GM12891 (cell line): ENCODE measurements around the gene ZFP36.

Experiments used
- DNase-seq: peaks from one replicate; pipeline ENCODE4 v3.0.0; 2011; ENCODE audit warnings: low spot score; ENCODE audit not compliant: insufficient read length
- FAIRE-seq: peaks from 2 replicates; lab custom pipeline; 2011; peaks lifted over from hg19 to GRCh38; lab: Jason Lieb, UNC
- PAX5 ChIP-seq: IDR thresholded peaks from 2 replicates; pipeline ENCODE4 v1.6.1; 2011; ENCODE audit warnings: low read length, moderate library complexity, mild to moderate bottlenecking; ENCODE audit not compliant: insufficient read depth, severe bottlenecking
- POLR2A ChIP-seq: IDR thresholded peaks from 2 replicates; pipeline ENCODE4 v1.6.1; 2011; ENCODE audit warnings: low read depth, low read length, control low read depth
- POLR2AphosphoS5 ChIP-seq: IDR thresholded peaks from 2 replicates; pipeline ENCODE4 v1.6.1; 2011; ENCODE audit warnings: low read depth, low read length, control low read depth
- POU2F2 ChIP-seq: IDR thresholded peaks from 2 replicates; pipeline ENCODE4 v1.6.1; 2011; ENCODE audit warnings: low read depth, mild to moderate bottlenecking, control low read depth, low read length, moderate library complexity
- SPI1 ChIP-seq: IDR thresholded peaks from 2 replicates; pipeline ENCODE4 v1.6.1; 2011; ENCODE audit warnings: low read depth, low read length, control low read depth
- TAF1 ChIP-seq: IDR thresholded peaks from 2 replicates; pipeline ENCODE4 v1.6.1; 2011; ENCODE audit warnings: low read depth, low read length, control low read depth

ZFP36 gene

GRCh38 chr19:39399668-39400050 is 7.0 kb upstream of the ZFP36 start:
- DNase-seq (no peak), FAIRE-seq (no peak)
- peak; percentile 24; the same call in 1 of the 2 replicates for TF ChIP-seq POU2F2
- TF ChIP-seq SPI1: no peak
- TF ChIP-seq POLR2AphosphoS5: no peak
- TF ChIP-seq TAF1: no peak
- no peak for TF ChIP-seq PAX5
- no peak for TF ChIP-seq POLR2A

GRCh38 chr19:39400061-39400460 is 6.6 kb upstream of the ZFP36 start:
- no peak for FAIRE-seq
- no peak for DNase-seq
- TF ChIP-seq POLR2A (no peak), TAF1 (no peak), PAX5 (no peak), POLR2AphosphoS5 (no peak), SPI1 (no peak), POU2F2 (no peak)

GRCh38 chr19:39401070-39401548 is 5.5 kb upstream of the ZFP36 start:
- FAIRE-seq (no peak), DNase-seq (no peak)
- TF ChIP-seq POU2F2 (peak; percentile 31; the same call in 1 of the 2 replicates), POLR2A (no peak)

- DNase-seq: no peak
- TF ChIP-seq TAF1 (peak; percentile 53), POU2F2 (peak; percentile 6; the same call in 1 of the 2 replicates), POLR2A (no peak; the same call in 1 of the 2 replicates), PAX5 (no peak), POLR2AphosphoS5 (peak; percentile 11; the same call in 1 of the 2 replicates), SPI1 (no peak)
- FAIRE-seq: no peak
Measured at GRCh38 chr19:39401549-39402345, 4.9 kb upstream of the ZFP36 start.

- TF ChIP-seq POLR2A (no peak), TAF1 (0 out of 2 replicates have a peak, but pooled peaks have one; percentile 3), POLR2AphosphoS5 (peak; percentile 30; the same call in 1 of the 2 replicates), POU2F2 (peak; percentile 42; the same call in 1 of the 2 replicates), SPI1 (no peak)
- peak; percentile 58 for DNase-seq
- peak; percentile 95 for FAIRE-seq
Measured at GRCh38 chr19:39402346-39403300, 4.0 kb upstream of the ZFP36 start.

- peak; percentile 51 for FAIRE-seq
- TF ChIP-seq POLR2A: no peak
- peak; percentile 35; the same call in 1 of the 2 replicates for TF ChIP-seq TAF1
- TF ChIP-seq POLR2AphosphoS5: peak; percentile 13; the same call in 1 of the 2 replicates
- TF ChIP-seq SPI1: no peak
- TF ChIP-seq PAX5: peak; percentile 21
- peak; percentile 29; the same call in 1 of the 2 replicates for TF ChIP-seq POU2F2
- peak; percentile 57 for DNase-seq
Measured at GRCh38 chr19:39403331-39404312, 3.0 kb upstream of the ZFP36 start.

- no peak for TF ChIP-seq SPI1
- no peak for TF ChIP-seq POLR2A
- TF ChIP-seq PAX5: no peak
- TF ChIP-seq TAF1: no peak
- no peak for TF ChIP-seq POU2F2
- TF ChIP-seq POLR2AphosphoS5: no peak
- FAIRE-seq (no peak), DNase-seq (no peak)
Measured at GRCh38 chr19:39405261-39405957, 1.2 kb upstream of the ZFP36 start.

GRCh38 chr19:39405958-39406655 is 540 bp upstream of the ZFP36 start:
- TF ChIP-seq POLR2A: no peak
- no peak for TF ChIP-seq PAX5
- no peak for TF ChIP-seq POU2F2
- TF ChIP-seq TAF1: no peak
- no peak for TF ChIP-seq POLR2AphosphoS5
- TF ChIP-seq SPI1: no peak
- FAIRE-seq: no peak
- DNase-seq: no peak
